ENCODE results near the gene PARVG. TPM values are rescaled to one million over a fixed set of nuclear protein-coding genes. Genes with fewer than 3 reads are reported as not detected.

PARVG gene
- total RNA-seq, 1 experiment from 2014 or later: 0.23 TPM

DNA sequence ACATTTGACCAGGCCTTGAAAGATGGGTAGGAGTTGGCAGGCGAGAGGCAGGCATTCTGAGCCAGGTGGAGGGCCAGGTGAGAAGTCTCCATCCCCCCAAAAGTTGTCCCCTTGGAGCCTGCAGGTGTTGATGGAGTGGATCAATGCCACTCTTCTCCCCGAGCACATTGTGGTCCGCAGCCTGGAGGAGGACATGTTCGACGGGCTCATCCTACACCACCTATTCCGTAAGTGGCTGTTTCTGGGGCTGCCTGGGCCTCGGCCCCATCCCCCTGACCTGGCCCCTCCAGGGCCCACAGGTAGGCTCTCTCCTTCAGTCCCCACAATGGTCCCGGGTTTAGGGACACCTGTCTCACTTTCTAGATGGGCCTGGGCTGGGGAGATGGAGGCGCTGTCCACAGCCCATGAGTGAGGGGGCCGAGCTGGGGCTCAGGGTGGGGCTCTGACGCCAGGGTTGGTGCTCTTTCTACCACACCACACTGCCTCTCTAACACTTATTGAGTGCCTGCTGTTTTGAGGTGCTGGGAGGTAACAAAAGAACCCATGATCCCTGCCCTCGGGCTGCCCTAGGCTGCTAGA is 7.0 kb downstream of the PARVG start:
- H3K27ac Mint-ChIP-seq (ENCODE audit: low read depth, unreplicated experiment): no peak overlapping the region
- H3K36me3 Mint-ChIP-seq (ENCODE audit: insufficient read depth, unreplicated experiment): no peaks in the 10 kb centered on the region
- intact Hi-C loops (cut with micrococcal nuclease): no loop called here
- TF ChIP-seq, protein P1, sequence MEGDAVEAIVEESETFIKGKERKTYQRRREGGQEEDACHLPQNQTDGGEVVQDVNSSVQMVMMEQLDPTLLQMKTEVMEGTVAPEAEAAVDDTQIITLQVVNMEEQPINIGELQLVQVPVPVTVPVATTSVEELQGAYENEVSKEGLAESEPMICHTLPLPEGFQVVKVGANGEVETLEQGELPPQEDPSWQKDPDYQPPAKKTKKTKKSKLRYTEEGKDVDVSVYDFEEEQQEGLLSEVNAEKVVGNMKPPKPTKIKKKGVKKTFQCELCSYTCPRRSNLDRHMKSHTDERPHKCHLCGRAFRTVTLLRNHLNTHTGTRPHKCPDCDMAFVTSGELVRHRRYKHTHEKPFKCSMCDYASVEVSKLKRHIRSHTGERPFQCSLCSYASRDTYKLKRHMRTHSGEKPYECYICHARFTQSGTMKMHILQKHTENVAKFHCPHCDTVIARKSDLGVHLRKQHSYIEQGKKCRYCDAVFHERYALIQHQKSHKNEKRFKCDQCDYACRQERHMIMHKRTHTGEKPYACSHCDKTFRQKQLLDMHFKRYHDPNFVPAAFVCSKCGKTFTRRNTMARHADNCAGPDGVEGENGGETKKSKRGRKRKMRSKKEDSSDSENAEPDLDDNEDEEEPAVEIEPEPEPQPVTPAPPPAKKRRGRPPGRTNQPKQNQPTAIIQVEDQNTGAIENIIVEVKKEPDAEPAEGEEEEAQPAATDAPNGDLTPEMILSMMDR (IDR thresholded peaks at IDR 0.05; ENCODE audit: unreplicated experiment): no peak
- no peaks in the 10 kb centered on the region for H3K9me3 Mint-ChIP-seq (ENCODE audit: unreplicated experiment)
- BruUV-seq (replicated peaks): no TSS peak
- CTCF ChIA-PET: interaction anchor here (0.8 kb wide), 1 partner anchor 380 kb away, joined by 3 read pairs; no protein-coding TSS in a partner anchor
- DNase-seq (ENCODE audit: unreplicated experiment): no peak
- no peak overlapping the region for H3K4me3 Mint-ChIP-seq (ENCODE audit: unreplicated experiment)
- H3K27me3 Mint-ChIP-seq (ENCODE audit: insufficient read depth, unreplicated experiment): peaks cover 50% of the 10 kb centered on the region
- peaks cover 16% of the 10 kb centered on the region for H3K4me1 Mint-ChIP-seq (ENCODE audit: insufficient read depth, unreplicated experiment)
- POLR2A ChIA-PET: no interaction called here

DNA sequence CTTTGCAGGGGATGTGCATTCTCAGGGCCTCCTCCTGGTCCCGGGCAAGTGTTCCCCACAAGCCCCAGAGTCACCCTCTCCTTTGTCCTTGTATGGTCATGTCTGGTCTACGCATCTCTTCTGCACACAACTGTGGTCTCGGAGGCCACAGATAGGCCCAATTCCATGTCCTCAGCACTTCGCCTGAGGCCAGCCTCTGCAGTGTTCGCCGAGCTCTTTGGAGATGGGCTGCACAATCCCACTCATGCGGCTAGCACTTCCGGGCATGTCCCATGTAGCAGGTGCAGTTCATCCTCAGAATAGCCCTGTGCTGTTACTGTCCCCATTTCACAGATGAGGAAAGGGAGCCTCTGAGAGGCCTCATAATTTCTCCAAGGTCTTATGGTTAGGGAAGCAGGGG is 7.6 kb downstream of the PARVG start:
- DNase-seq (ENCODE audit: unreplicated experiment): no peak
- H3K27ac Mint-ChIP-seq (ENCODE audit: low read depth, unreplicated experiment): no peak overlapping the region
- TF ChIP-seq, protein P1 (IDR thresholded peaks at IDR 0.05; ENCODE audit: unreplicated experiment): no peak
- no peak overlapping the region for H3K4me3 Mint-ChIP-seq (ENCODE audit: unreplicated experiment)
- BruUV-seq (replicated peaks): no TSS peak
- H3K27me3 Mint-ChIP-seq (ENCODE audit: insufficient read depth, unreplicated experiment): peaks cover 50% of the 10 kb centered on the region
- ChIA-PET POLR2A (no interaction called here), CTCF (interaction anchor here (0.8 kb wide), 1 partner anchor 379 kb away, joined by 3 read pairs; no protein-coding TSS in a partner anchor)
- intact Hi-C loops (cut with micrococcal nuclease): no loop called here
- H3K9me3 Mint-ChIP-seq (ENCODE audit: unreplicated experiment): no peaks in the 10 kb centered on the region
- peaks cover 22% of the 10 kb centered on the region for H3K4me1 Mint-ChIP-seq (ENCODE audit: insufficient read depth, unreplicated experiment)
- H3K36me3 Mint-ChIP-seq (ENCODE audit: insufficient read depth, unreplicated experiment): no peaks in the 10 kb centered on the region

DNA sequence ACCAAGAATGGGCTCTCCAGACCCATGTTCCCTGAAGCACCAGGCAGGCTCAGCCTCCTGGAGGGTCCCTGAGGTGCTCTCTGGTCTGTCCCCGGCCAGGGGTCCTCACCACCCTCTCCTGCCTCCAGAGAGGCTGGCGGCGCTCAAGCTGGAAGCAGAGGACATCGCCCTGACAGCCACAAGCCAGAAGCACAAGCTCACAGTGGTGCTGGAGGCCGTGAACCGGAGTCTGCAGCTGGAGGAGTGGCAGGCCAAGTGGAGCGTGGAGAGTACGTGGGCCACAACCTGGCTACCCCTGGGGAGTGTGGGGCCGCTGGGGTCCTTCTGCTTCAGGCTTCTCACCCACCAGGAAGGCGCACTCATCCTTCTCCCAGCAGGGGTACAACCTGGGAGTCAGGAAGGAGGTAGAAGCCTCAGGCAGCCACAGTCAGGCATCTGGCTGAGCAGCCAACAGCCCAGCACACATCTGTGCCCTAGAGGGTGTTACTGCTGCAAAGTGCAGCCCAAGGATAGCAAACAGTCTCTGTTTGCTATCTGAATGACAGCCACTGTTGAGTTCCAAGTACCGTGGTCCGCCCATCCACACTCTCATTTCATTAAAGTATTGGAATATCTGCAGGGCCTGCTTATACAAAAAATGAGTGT is 8.4 kb downstream of the PARVG start:
- H3K27me3 Mint-ChIP-seq (ENCODE audit: insufficient read depth, unreplicated experiment): peaks cover 46% of the 10 kb centered on the region
- no peaks in the 10 kb centered on the region for H3K9me3 Mint-ChIP-seq (ENCODE audit: unreplicated experiment)
- DNase-seq (ENCODE audit: unreplicated experiment): no peak
- intact Hi-C loops (cut with micrococcal nuclease): no loop called here
- no peak overlapping the region for H3K27ac Mint-ChIP-seq (ENCODE audit: low read depth, unreplicated experiment)
- ChIA-PET CTCF (interaction anchor here (1.7 kb wide), 1 partner anchor 10 kb away, joined by 12 read pairs; no protein-coding TSS in a partner anchor), POLR2A (no interaction called here)
- H3K4me3 Mint-ChIP-seq (ENCODE audit: unreplicated experiment): no peak overlapping the region
- no peaks in the 10 kb centered on the region for H3K36me3 Mint-ChIP-seq (ENCODE audit: insufficient read depth, unreplicated experiment)
- TF ChIP-seq, protein P1 (IDR thresholded peaks at IDR 0.05; ENCODE audit: unreplicated experiment): no peak
- H3K4me1 Mint-ChIP-seq (ENCODE audit: insufficient read depth, unreplicated experiment): peaks cover 24% of the 10 kb centered on the region
- BruUV-seq (replicated peaks): no TSS peak

DNA sequence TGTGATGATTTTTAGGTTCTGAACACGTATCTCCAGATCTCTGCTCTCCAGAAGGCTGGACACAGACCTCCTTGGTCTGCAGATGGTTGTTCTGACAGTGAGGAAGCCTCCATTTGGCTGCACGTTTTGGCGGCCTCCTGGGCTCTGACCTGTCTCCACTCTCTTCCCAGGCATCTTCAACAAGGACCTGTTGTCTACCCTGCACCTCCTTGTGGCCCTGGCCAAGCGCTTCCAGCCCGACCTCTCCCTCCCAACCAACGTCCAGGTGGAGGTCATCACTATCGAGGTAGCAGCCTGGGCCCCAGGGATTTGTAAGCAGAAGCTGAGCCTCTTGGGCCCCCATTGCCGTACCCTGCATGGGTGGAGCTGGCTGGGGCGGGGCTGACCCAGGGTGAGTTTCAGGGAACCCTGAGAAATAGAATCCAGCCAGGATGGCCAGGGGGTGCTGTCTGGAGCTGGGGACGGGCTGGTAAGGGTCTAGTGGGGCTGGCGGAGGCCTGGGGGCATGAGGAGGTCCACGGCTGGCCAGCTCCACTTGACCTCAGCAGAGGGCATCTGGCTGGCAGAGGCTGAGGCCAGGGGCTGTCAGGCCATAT is 9.8 kb downstream of the PARVG start:
- DNase-seq (ENCODE audit: unreplicated experiment): no peak
- no peak overlapping the region for H3K4me3 Mint-ChIP-seq (ENCODE audit: unreplicated experiment)
- H3K4me1 Mint-ChIP-seq (ENCODE audit: insufficient read depth, unreplicated experiment): peaks cover 24% of the 10 kb centered on the region
- CTCF ChIA-PET: interaction anchor here (0.7 to 1.7 kb wide), 2 partner anchors 11 to 343 kb away, joined by 3 to 12 read pairs; no protein-coding TSS in a partner anchor
- peaks cover 46% of the 10 kb centered on the region for H3K27me3 Mint-ChIP-seq (ENCODE audit: insufficient read depth, unreplicated experiment)
- no TSS peak for BruUV-seq (replicated peaks)
- no peaks in the 10 kb centered on the region for H3K9me3 Mint-ChIP-seq (ENCODE audit: unreplicated experiment)
- intact Hi-C loops (cut with micrococcal nuclease): no loop called here
- POLR2A ChIA-PET: no interaction called here
- TF ChIP-seq, protein P1 (IDR thresholded peaks at IDR 0.05; ENCODE audit: unreplicated experiment): no peak
- H3K27ac Mint-ChIP-seq (ENCODE audit: low read depth, unreplicated experiment): no peak overlapping the region
- H3K36me3 Mint-ChIP-seq (ENCODE audit: insufficient read depth, unreplicated experiment): no peaks in the 10 kb centered on the region

Data from MCF 10A (cell line).